ENCODE results near the gene RBM20.

Gene RBM20

GRCh38 chr10:110802551-110803238 lies 158.6 kb downstream of the RBM20 start:
- in situ Hi-C loops (cut with MboI; ENCODE audit: low pct_unique_long_range_greater_than_20kb, low sequenced_read_pairs, unreplicated experiment), result loop anchor here (10.0 kb wide), 1 partner anchor 72 kb away; the partner anchor contains the start of gene PDCD4
- TF ChIP-seq CTCF (IDR thresholded peaks at IDR 0.05; ENCODE audit: extremely low read depth, insufficient read depth, missing control alignments), result no peak
- peak; percentile 48 for DNase-seq (ENCODE audit: low spot score)

- in situ Hi-C loops (cut with MboI; ENCODE audit: low pct_unique_long_range_greater_than_20kb, low sequenced_read_pairs, unreplicated experiment), result loop anchor here (10.0 kb wide), 1 partner anchor 72 kb away; the partner anchor contains the start of gene PDCD4
- DNase-seq (ENCODE audit: low spot score), result peak; percentile 50
- TF ChIP-seq CTCF (IDR thresholded peaks at IDR 0.05; ENCODE audit: extremely low read depth, insufficient read depth, missing control alignments), result no peak
Observed at GRCh38 chr10:110803239-110803749, 159.2 kb downstream of the RBM20 start.

- in situ Hi-C loops (cut with MboI; ENCODE audit: low pct_unique_long_range_greater_than_20kb, low sequenced_read_pairs, unreplicated experiment), result loop anchor here (10.0 kb wide), 1 partner anchor 71 kb away; the partner anchor contains the start of gene PDCD4
- peak; percentile 61 for DNase-seq (ENCODE audit: low spot score)
- TF ChIP-seq CTCF (IDR thresholded peaks at IDR 0.05; ENCODE audit: extremely low read depth, insufficient read depth, missing control alignments), result peak; percentile 85
Observed at GRCh38 chr10:110803830-110804338, 159.7 kb downstream of the RBM20 start.

GRCh38 chr10:110804376-110804775 lies 160.2 kb downstream of the RBM20 start:
- no peak for DNase-seq (ENCODE audit: low spot score)
- no peak for TF ChIP-seq CTCF (IDR thresholded peaks at IDR 0.05; ENCODE audit: extremely low read depth, insufficient read depth, missing control alignments)
- in situ Hi-C loops (cut with MboI; ENCODE audit: low pct_unique_long_range_greater_than_20kb, low sequenced_read_pairs, unreplicated experiment), result loop anchor here (10.0 kb wide), 1 partner anchor 70 kb away; the partner anchor contains the start of gene PDCD4

GRCh38 chr10:110805292-110805691 lies 161.2 kb downstream of the RBM20 start:
- DNase-seq (ENCODE audit: low spot score), result no peak
- TF ChIP-seq CTCF (IDR thresholded peaks at IDR 0.05; ENCODE audit: extremely low read depth, insufficient read depth, missing control alignments), result no peak
- in situ Hi-C loops (cut with MboI; ENCODE audit: low pct_unique_long_range_greater_than_20kb, low sequenced_read_pairs, unreplicated experiment), result loop anchor here (10.0 kb wide), 1 partner anchor 70 kb away; the partner anchor contains the start of gene PDCD4

- in situ Hi-C loops (cut with MboI; ENCODE audit: low pct_unique_long_range_greater_than_20kb, low sequenced_read_pairs, unreplicated experiment), result loop anchor here (10.0 kb wide), 1 partner anchor 68 kb away; the partner anchor contains the start of gene PDCD4
- no peak for TF ChIP-seq CTCF (IDR thresholded peaks at IDR 0.05; ENCODE audit: extremely low read depth, insufficient read depth, missing control alignments)
- DNase-seq (ENCODE audit: low spot score), result no peak
Observed at GRCh38 chr10:110806335-110806734, 162.2 kb downstream of the RBM20 start.
